Fibroblast of lung (primary cell): ENCODE results near the gene PHB1. TPM values are rescaled to one million over a fixed set of nuclear protein-coding genes. Genes with fewer than 3 reads are reported as not detected.

Source experiments
- DNase-seq, 2 donors: peaks; one replicate each; pipeline versions ENCODE4 v3.0.0 to v3.0.0-alpha.2; 2010; ENCODE audit warnings: low read depth in 2 of 2
- H2AFZ ChIP-seq: 2 replicates; pipeline ENCODE4 v1.5.1; 2012; ENCODE audit warnings: low read length, control low read depth, inconsistent platforms
- H3K27ac ChIP-seq: 2 replicates; pipeline ENCODE4 v1.5.1; 2011; ENCODE audit warnings: low read length, control low read depth; ENCODE audit not compliant: insufficient read depth
- H3K27me3 ChIP-seq: 2 replicates; pipeline ENCODE4 v1.5.1; 2011; ENCODE audit warnings: mild to moderate bottlenecking, low read length; ENCODE audit not compliant: control insufficient read depth, insufficient read depth
- H3K36me3 ChIP-seq: 2 replicates; pipeline ENCODE4 v1.5.1; 2011; ENCODE audit warnings: low read length; ENCODE audit not compliant: control insufficient read depth, insufficient read depth
- H3K4me1 ChIP-seq: 2 replicates; pipeline ENCODE4 v1.5.1; 2011; ENCODE audit warnings: low read length; ENCODE audit not compliant: control insufficient read depth, insufficient read depth; ENCODE audit errors: extremely low read depth
- H3K4me2 ChIP-seq: 2 replicates; pipeline ENCODE4 v1.5.1; 2011; ENCODE audit warnings: low read length, control low read depth; ENCODE audit not compliant: insufficient read depth; ENCODE audit errors: extremely low read depth
- H3K4me3 ChIP-seq, 4 experiments: fragments of 200-600 bp in 1 of 4; sonication (generic) in 1 of 4; replicated peaks in 1 of 4; 2 replicates each; pipeline ENCODE4 v1.5.1; 2011 to 2016; ENCODE audit warnings: low read length in 4 of 4, low read depth in 3 of 4, mild to moderate bottlenecking in 3 of 4, control low read depth in 2 of 4, inconsistent platforms in 1 of 4, mixed read lengths in 1 of 4; ENCODE audit not compliant: insufficient read depth in 1 of 4; ENCODE audit errors: control extremely low read depth in 1 of 4
- H3K79me2 ChIP-seq: 2 replicates; pipeline ENCODE4 v1.5.1; 2012; ENCODE audit warnings: mild to moderate bottlenecking, low read length, inconsistent platforms; ENCODE audit not compliant: control insufficient read depth, insufficient read depth
- H3K9ac ChIP-seq: 2 replicates; pipeline ENCODE4 v1.5.1; 2011; ENCODE audit warnings: mild to moderate bottlenecking, low read length, control low read depth; ENCODE audit not compliant: insufficient read depth
- H3K9me3 ChIP-seq: 2 replicates; pipeline ENCODE4 v1.5.1; 2012; ENCODE audit warnings: low read depth, low read length; ENCODE audit not compliant: control insufficient read depth, insufficient read depth
- H4K20me1 ChIP-seq: 2 replicates; pipeline ENCODE4 v1.5.1; 2011; ENCODE audit warnings: low read length; ENCODE audit not compliant: control insufficient read depth, insufficient read depth; ENCODE audit errors: extremely low read depth
- CTCF ChIP-seq, 2 donors: IDR thresholded peaks in 1 of 2; conservative IDR thresholded peaks in 1 of 2; 1 replicate in 1 of 2; 2 replicates in 1 of 2; pipeline ENCODE4 v1.5.1; 2011 to 2012; ENCODE audit warnings: low read length in 2 of 2, control low read depth in 1 of 2, inconsistent platforms in 1 of 2, low read depth in 1 of 2, mild to moderate bottlenecking in 1 of 2
- EZH2 ChIP-seq: IDR thresholded peaks from 2 replicates; pipeline ENCODE4 v1.5.1; 2012; ENCODE audit warnings: low read length, control low read depth, mild to moderate bottlenecking; ENCODE audit errors: missing control alignments
- polyA plus RNA-seq, 2 donors: library from polyadenylated mRNA; depleted of rRNA in 1 of 2; stranded (reverse) in 1 of 2; unstranded in 1 of 2; fragments of >200 nt; gene quantifications; 2 replicates each; pipeline ENCODE4 v1.2.1, GENCODE V29; 2011 to 2012; ENCODE audit warnings: missing spikeins in 1 of 2
- total RNA-seq: library from RNA; depleted of rRNA; stranded (reverse); fragments of >200 nt; gene quantifications from 2 replicates; pipeline ENCODE4 v1.2.1, GENCODE V29; 2014

Gene PHB1
- total and polyA plus RNA-seq, 2 donors (not counting 1 experiment from before 2014, with no cell fraction given), result 99.6 to 163 TPM

GRCh38 chr17:49401971-49402611, 12.6 kb downstream of the PHB1 start:
- Histone ChIP-seq H3K9me3 (no peaks in the 10 kb centered on the region), H3K4me1 (no peaks in the 10 kb centered on the region), H3K9ac (no peak overlapping the region), H4K20me1 (no peaks in the 10 kb centered on the region), H3K27ac (no peak overlapping the region), H3K4me3 (no peak overlapping the region), H2AFZ (no peak overlapping the region), H3K36me3 (peaks cover 11% of the 10 kb centered on the region), H3K4me2 (no peak overlapping the region), H3K27me3 (peaks cover 3% of the 10 kb centered on the region), H3K79me2 (no peaks in the 10 kb centered on the region)
- no peak for TF ChIP-seq EZH2
- no peak for DNase-seq

- TF ChIP-seq CTCF (conservative IDR thresholded peaks at IDR 0.05 in 1 of 2, IDR thresholded peaks at IDR 0.05 in 1 of 2; ENCODE audit: low read depth in 1 of 2, low read length in 2 of 2), result no peak
- TF ChIP-seq EZH2, result no peak
- no peaks in the 10 kb centered on the region for H4K20me1 ChIP-seq
- H3K4me3 ChIP-seq, result no peak overlapping the region
- peaks cover 3% of the 10 kb centered on the region for H3K27me3 ChIP-seq
- no peaks in the 10 kb centered on the region for H3K9me3 ChIP-seq
- H3K79me2 ChIP-seq, result no peaks in the 10 kb centered on the region
- H2AFZ ChIP-seq, result no peak overlapping the region
- DNase-seq, result no peak
- H3K36me3 ChIP-seq, result peaks cover 5% of the 10 kb centered on the region
- no peak overlapping the region for H3K27ac ChIP-seq
- no peaks in the 10 kb centered on the region for H3K4me1 ChIP-seq
- H3K4me2 ChIP-seq, result no peak overlapping the region
- no peak overlapping the region for H3K9ac ChIP-seq
These were observed 14.7 kb downstream of the PHB1 start for GRCh38 chr17:49399995-49400394.

GRCh38 chr17:49397586-49397985, 17.1 kb downstream of the PHB1 start:
- no peaks in the 10 kb centered on the region for H3K4me1 ChIP-seq
- no peak overlapping the region for H2AFZ ChIP-seq
- no peak overlapping the region for H3K27ac ChIP-seq
- H3K4me2 ChIP-seq, result no peak overlapping the region
- H3K36me3 ChIP-seq, result no peaks in the 10 kb centered on the region
- no peaks in the 10 kb centered on the region for H3K79me2 ChIP-seq
- no peak overlapping the region for H3K9ac ChIP-seq
- no peak for TF ChIP-seq EZH2
- no peak for TF ChIP-seq CTCF (conservative IDR thresholded peaks at IDR 0.05 in 1 of 2, IDR thresholded peaks at IDR 0.05 in 1 of 2; ENCODE audit: low read depth in 1 of 2, low read length in 2 of 2)
- H3K27me3 ChIP-seq, result peaks cover 3% of the 10 kb centered on the region
- no peak for DNase-seq
- no peaks in the 10 kb centered on the region for H3K9me3 ChIP-seq
- no peak overlapping the region for H3K4me3 ChIP-seq
- H4K20me1 ChIP-seq, result no peaks in the 10 kb centered on the region
